Transverse colon (tissue), 4 donors: Measurements from ENCODE around the gene YRDC. TPM values are rescaled to one million over a fixed set of nuclear protein-coding genes. Genes with fewer than 3 reads are reported as not detected.

Source experiments
- DNase-seq: peaks from one replicate; pipeline ENCODE4 v3.0.0-alpha.2; 2019
- H3K27ac ChIP-seq, 4 donors: fragments of 200-600 bp; sonication (generic); 2 replicates each; pipeline ENCODE4 v1.5.1; 2016 to 2018; ENCODE audit warnings: inconsistent platforms in 4 of 4
- H3K27me3 ChIP-seq: fragments of 200-600 bp; sonication (generic); 2 replicates; pipeline ENCODE4 v1.5.1; 2017; ENCODE audit warnings: inconsistent platforms
- H3K36me3 ChIP-seq, 4 donors: fragments of 200-600 bp; sonication (generic); 2 replicates each; pipeline ENCODE4 v1.5.1; 2017 to 2019; ENCODE audit warnings: inconsistent platforms in 4 of 4
- H3K4me1 ChIP-seq, 4 donors: fragments of 200-600 bp; sonication (generic); 2 replicates each; pipeline ENCODE4 v1.5.1; 2017 to 2020; ENCODE audit warnings: inconsistent platforms in 4 of 4
- H3K4me3 ChIP-seq, 4 donors: fragments of 200-600 bp; sonication (generic); 1 replicate in 1 of 4; 2 replicates in 3 of 4; pipeline versions ENCODE4 v1.5.1 to v1.6.1; 2017 to 2019; ENCODE audit warnings: inconsistent platforms in 4 of 4
- H3K9me3 ChIP-seq, 2 donors: fragments of 200-600 bp; sonication (generic); 2 replicates each; pipeline ENCODE4 v1.5.1; 2017 to 2019; ENCODE audit warnings: inconsistent platforms in 2 of 2
- CTCF ChIP-seq, 5 experiments: fragments of 200-600 bp in 3 of 5; fragments of 450-650 bp in 2 of 5; sonication (generic) in 3 of 5; IDR thresholded peaks; 1 replicate in 2 of 5; 2 replicates in 3 of 5; pipeline ENCODE4 v1.5.1; 2016 to 2017; ENCODE audit warnings: antibody characterized with exemption in 5 of 5, inconsistent platforms in 3 of 5, mild to moderate bottlenecking in 2 of 5, moderate library complexity in 1 of 5
- EP300 ChIP-seq: sonication (generic); formaldehyde crosslinking; IDR thresholded peaks from one replicate; pipeline ENCODE4 v1.6.1; 2017; ENCODE audit warnings: antibody characterized with exemption, low read depth
- POLR2A ChIP-seq: fragments of 450-650 bp; IDR thresholded peaks from one replicate; pipeline ENCODE4 v1.6.1; 2016; ENCODE audit warnings: antibody characterized with exemption, mild to moderate bottlenecking, moderate library complexity
- POLR2AphosphoS5 ChIP-seq, 3 donors: sonication (generic); formaldehyde crosslinking; IDR thresholded peaks; one replicate each; pipeline ENCODE4 v1.6.1; 2016; ENCODE audit warnings: antibody characterized with exemption in 3 of 3
- WGBS, 2 donors: methylation state at CpG; one replicate each; pipeline ENCODE4 v1.1.5; 2018; ENCODE audit warnings: low coverage in 1 of 2; 5-methylcytosine and 5-hydroxymethylcytosine counted together
- in situ Hi-C, 4 donors: fragments of 200-750 bp; cut with MboI; loops; one replicate each; pipeline versions ENCODE4 v1.15.0 to v1.15.1; 2017; ENCODE audit warnings: low sequenced_read_pairs in 3 of 4, low pct_ligation_motif_present in 1 of 4, low pct_unique_long_range_greater_than_20kb in 1 of 4
- intact Hi-C: fragments of 100-400 bp; cut with DNase I; formaldehyde crosslinking; loops from one replicate; pipeline ENCODE4 v1.15.1; 2023; ENCODE audit warnings: low total_unique reads
- total RNA-seq, 4 donors: library from RNA; depleted of rRNA; stranded (reverse); fragments of >200 nt; gene quantifications; one replicate each; pipeline ENCODE4 v1.1.0, GENCODE V29; 2016

YRDC gene
- total RNA-seq, 4 donors from 2014 or later, result 3.4 to 17.2 (median 11.6) TPM

- no peaks in the 10 kb centered on the region for H3K27me3 ChIP-seq
- in situ Hi-C loops, result no loop called here
- H3K36me3 ChIP-seq, result peaks cover 0 to 56% (median 21%) of the 10 kb centered on the region in 4 donors
- peaks cover 0 to 18% (median 0%) of the 10 kb centered on the region in 4 donors for H3K4me1 ChIP-seq
- WGBS, 2 donors, result 97 to 100% methylated on average over 1 to 4 of the region's 4 CpGs
- H3K4me3 ChIP-seq, result no peak overlapping the region
- H3K9me3 ChIP-seq, result no peaks in the 10 kb centered on the region
- no peak for TF ChIP-seq POLR2A
- TF ChIP-seq POLR2AphosphoS5 (IDR thresholded peaks at IDR 0.05), result no peak
- no peak for TF ChIP-seq EP300
- TF ChIP-seq CTCF (IDR thresholded peaks at IDR 0.05), result no peak
- no peak for DNase-seq
- intact Hi-C loops, result no loop called here
- H3K27ac ChIP-seq, result no peak overlapping the region
These were observed 23.1 kb upstream of the YRDC start for GRCh38 chr1:37831109-37831508.

- 20 to 80% methylated on average over 2 to 12 of the region's 12 CpGs for WGBS, 2 donors
- TF ChIP-seq CTCF (IDR thresholded peaks at IDR 0.05) (no peak), POLR2AphosphoS5 (IDR thresholded peaks at IDR 0.05) (peak in 1 of 3 donors; percentile 24), POLR2A (no peak)
These were observed 20.5 kb upstream of the YRDC start for GRCh38 chr1:37828410-37829074.

DNA sequence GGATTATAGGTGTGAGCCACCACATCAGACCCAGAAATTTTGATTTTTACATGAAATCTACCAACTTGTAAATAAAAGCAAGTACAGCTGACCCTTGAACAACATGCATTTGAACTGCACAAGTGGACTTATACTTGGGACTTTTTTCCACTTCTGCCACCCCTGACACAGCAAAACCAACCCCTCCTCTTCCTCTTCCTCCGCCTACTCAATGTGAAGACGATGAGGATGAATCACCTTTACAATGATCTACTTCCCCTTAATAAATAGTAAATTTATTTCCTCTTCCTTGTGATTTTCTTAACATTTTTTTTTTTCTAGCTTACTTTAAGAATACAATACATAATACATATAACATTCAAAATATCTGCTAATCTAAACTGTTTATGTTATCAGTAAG lies 17.5 kb upstream of the YRDC start:
- Histone ChIP-seq H3K9me3 (no peaks in the 10 kb centered on the region), H3K4me3 (no peak overlapping the region), H3K36me3 (peaks cover 0 to 33% (median 14%) of the 10 kb centered on the region in 4 donors), H3K4me1 (peaks cover 0 to 18% (median 0%) of the 10 kb centered on the region in 4 donors), H3K27me3 (no peaks in the 10 kb centered on the region), H3K27ac (no peak overlapping the region)
- intact Hi-C loops, result no loop called here
- WGBS, 2 donors, result 66 to 73% methylated on average over 2 of the region's 2 CpGs
- TF ChIP-seq POLR2A, result no peak
- TF ChIP-seq POLR2AphosphoS5 (IDR thresholded peaks at IDR 0.05), result no peak
- no peak for TF ChIP-seq EP300
- TF ChIP-seq CTCF (IDR thresholded peaks at IDR 0.05), result no peak
- in situ Hi-C loops, result no loop called here
- no peak for DNase-seq

More at GRCh38 chr1:37828410-37829074, 20.5 kb upstream of the YRDC start:
- Histone ChIP-seq H3K27me3 (no peaks in the 10 kb centered on the region), H3K27ac (peak overlapping the region in 3 of 4 donors; percentile 22 to 60 (median 31)), H3K9me3 (no peaks in the 10 kb centered on the region), H3K4me1 (peaks cover 0 to 18% (median 0%) of the 10 kb centered on the region in 4 donors), H3K36me3 (peaks cover 0 to 34% (median 11%) of the 10 kb centered on the region in 4 donors), H3K4me3 (no peak overlapping the region)
- in situ Hi-C loops, result no loop called here
- intact Hi-C loops, result no loop called here
- peak; percentile 47 for DNase-seq

DNA sequence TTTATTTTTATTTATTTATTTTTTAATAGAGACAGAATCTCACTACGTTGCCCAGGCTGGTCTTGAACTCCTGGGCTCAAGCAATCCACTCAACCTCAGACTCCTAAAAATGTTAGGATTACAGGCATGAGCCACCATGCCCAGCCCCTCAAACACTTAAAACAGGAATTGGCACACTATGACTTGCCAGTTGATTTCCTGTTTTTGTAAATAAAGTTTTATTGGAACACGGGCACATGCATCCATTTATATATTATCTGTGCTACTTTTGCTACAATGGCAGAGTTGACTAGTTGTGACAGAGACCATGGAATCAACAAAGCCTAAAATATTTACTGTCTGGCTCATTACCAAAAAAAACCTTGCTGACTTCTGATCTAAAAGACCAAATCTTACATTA lies 16.0 kb upstream of the YRDC start:
- H3K27ac ChIP-seq, result no peak overlapping the region
- H3K9me3 ChIP-seq, result no peaks in the 10 kb centered on the region
- no peak for TF ChIP-seq POLR2A
- TF ChIP-seq POLR2AphosphoS5 (IDR thresholded peaks at IDR 0.05), result no peak
- TF ChIP-seq CTCF (IDR thresholded peaks at IDR 0.05), result no peak
- no peak for TF ChIP-seq EP300
- in situ Hi-C loops (no loop called here), intact Hi-C loops (no loop called here)
- H3K27me3 ChIP-seq, result no peaks in the 10 kb centered on the region
- H3K36me3 ChIP-seq, result peaks cover 0 to 31% (median 14%) of the 10 kb centered on the region in 4 donors
- H3K4me3 ChIP-seq, result no peak overlapping the region
- WGBS, 2 donors, result 74 to 95% methylated on average over 2 of the region's 2 CpGs
- no peak for DNase-seq
- peaks cover 0 to 14% (median 0%) of the 10 kb centered on the region in 4 donors for H3K4me1 ChIP-seq
